HG02970 (cell line): ENCODE measurements around the gene SFTPB.

Source experiments
- ATAC-seq: cut with Tn5 transposase; IDR thresholded peaks from one replicate; pipeline ENCODE4 v1.9.1; 2021; ENCODE audit warnings: mild to moderate bottlenecking, moderate library complexity, moderate number of reproducible peaks; ENCODE audit not compliant: unreplicated experiment, low FRiP score

Gene SFTPB

DNA sequence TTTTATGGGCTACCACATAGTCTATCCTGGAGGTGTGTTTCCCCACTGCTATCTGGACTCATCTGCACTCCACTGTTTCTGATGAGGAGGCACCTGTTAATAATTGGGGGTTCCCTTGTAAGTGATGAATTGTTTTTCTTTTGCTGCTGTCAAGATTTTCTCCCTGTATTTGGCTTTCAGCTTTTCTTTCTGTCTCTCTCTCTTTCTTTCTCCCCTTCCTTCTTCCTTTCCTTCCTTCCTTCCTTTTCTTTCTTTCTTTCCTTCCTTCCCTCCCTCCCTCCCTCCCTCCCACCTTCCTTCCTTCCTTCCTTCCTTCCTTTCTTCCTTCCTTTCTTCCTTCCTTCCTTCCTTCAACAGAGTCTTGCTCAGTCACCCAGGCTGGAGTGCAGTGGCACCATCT is 35.3 kb upstream of the SFTPB start:
- no peak for ATAC-seq

DNA sequence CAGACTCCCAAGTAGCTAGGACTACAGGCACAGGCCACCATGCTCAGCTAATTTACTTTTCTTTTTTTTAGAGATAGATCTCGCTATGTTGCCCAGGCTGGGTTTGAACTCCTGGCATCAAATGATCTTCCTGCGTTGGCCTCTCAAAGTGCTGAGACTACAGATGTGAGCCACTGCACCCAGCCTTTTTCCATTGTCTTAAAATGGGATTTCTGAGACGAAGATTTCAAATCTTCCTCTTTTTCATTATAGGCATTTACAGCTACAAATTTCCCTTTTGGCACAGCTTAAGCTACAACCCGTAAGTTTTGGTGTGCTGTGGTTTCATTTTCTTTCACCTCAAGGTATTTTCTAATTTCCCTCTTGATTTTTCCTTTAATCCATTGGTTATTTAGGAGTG is 34.8 kb upstream of the SFTPB start:
- no peak for ATAC-seq

DNA sequence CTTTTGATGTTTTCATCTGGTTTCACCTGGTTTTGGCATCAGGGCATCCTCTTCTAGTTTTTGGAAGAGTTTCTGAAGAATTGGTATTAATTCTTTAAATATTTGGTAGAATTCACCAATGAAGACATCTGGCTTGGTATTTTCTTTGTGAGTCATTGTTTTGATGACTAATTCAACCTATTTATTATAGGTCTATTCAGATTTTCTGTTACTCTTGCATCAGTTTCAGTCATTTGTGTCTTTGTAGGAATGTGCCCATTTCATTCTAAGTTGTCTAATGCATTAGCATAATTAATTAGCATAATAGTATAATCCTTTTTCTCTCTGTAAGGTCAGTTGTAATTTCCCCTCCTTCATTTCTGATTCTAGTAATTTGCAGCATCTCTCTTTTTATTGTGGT is 34.2 kb upstream of the SFTPB start:
- no peak for ATAC-seq

DNA sequence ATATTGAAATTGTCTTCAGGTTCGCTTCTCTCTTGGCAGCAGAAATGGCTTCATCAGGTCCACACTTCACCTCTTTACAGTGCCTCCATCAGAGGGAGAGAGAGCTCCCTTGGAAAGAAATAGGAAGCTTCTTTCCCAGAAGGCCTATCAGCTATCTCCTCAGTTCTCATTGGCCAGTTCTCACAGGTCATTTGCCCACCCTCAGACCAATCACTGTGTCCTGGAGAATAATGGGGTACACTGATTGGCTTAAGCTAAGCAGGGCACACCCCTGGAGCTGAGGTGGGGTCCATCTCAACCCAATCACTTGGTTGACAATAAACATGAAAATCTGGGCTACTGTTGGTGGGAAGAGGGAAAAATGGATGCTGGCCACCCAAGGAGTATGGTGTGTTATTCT is 31.3 kb upstream of the SFTPB start:
- no peak for ATAC-seq

DNA sequence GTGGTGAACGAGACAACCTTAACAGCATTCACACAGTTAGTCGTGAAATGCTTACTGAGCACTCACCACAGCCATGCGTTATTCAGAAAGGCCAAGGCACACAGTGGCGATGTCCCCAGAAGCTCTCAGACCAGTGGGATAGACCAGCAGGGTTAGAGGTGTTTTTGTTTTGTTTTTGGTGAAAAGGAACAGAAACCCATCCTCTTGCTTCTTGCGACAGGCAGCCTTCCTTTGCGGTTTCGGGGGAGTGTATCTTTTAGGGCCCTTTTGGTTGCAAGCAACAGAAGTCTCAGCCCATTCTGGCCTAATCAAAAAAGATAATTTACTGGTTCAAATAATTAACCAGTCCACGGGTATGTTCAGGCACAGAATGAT is 30.9 kb upstream of the SFTPB start:
- no peak for ATAC-seq

DNA sequence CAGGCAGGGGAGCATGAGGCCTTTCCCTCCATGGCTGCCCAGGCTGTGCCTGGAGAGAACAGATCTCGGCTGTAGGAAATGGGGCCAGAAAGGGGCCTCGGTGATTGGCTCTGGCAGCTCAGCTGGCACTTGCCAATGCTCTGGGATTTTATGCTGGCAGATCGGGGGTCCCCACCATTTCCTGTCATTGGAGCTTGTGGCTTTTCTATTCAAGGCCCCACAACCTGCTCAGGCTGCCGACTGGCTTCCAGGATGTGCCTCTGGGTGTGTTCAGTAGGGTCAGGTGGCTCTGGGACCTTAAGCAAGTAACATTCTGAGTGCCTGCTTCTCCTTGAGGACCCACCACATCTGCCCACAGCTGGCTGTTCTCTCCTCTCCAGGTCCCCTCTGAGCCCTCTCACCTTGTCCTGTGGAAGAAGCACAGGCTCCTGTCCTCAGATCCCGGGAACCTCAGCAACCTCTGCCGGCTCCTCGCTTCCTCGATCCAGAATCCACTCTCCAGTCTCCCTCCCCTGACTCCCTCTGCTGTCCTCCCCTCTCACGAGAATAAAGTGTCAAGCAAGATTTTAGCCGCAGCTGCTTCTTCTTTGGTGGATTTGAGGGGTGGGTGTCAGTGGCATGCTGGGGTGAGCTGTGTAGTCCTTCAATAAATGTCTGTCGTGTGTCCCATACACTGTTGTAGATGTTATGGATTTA is 30.3 kb upstream of the SFTPB start:
- ATAC-seq = no peak

DNA sequence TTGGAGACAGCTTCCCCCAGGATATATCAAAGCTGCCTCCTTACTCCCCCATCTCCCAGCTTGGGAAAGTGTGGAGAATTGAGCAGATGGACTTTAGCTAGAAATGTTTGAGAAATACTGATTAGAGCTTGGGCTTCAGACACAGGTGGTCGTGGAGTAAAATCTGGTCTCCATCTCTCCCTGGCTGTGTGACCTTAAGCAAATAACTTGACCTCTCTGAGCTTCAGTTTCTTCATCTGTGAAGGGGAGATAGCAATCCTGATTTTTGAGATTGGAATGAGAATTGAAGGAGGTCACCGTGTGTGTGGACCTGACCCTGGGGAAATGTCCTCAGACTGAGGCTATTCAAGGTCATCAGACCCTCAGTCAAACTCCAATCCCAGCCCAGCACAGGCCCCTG is 29.7 kb upstream of the SFTPB start:
- no peak for ATAC-seq

DNA sequence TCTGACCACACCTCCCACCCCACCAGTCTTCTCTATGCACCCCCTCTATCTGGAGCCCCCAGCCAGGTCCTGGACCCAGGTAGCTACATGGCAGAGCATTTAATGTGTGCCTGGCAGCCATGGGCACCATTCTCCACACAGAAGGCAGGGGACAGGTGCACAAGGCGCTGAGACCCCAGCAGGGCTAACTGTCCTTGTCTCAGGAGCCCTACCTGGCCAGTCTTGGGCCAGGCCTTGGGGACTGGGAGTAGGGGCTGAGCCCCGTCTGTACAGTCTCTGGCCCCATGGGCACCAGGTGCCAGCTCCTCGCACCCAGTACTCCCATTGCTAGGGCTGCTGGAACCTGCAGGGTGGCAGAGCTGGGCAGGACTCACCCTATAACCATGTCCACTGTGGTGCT is 29.1 kb upstream of the SFTPB start:
- no peak for ATAC-seq

DNA sequence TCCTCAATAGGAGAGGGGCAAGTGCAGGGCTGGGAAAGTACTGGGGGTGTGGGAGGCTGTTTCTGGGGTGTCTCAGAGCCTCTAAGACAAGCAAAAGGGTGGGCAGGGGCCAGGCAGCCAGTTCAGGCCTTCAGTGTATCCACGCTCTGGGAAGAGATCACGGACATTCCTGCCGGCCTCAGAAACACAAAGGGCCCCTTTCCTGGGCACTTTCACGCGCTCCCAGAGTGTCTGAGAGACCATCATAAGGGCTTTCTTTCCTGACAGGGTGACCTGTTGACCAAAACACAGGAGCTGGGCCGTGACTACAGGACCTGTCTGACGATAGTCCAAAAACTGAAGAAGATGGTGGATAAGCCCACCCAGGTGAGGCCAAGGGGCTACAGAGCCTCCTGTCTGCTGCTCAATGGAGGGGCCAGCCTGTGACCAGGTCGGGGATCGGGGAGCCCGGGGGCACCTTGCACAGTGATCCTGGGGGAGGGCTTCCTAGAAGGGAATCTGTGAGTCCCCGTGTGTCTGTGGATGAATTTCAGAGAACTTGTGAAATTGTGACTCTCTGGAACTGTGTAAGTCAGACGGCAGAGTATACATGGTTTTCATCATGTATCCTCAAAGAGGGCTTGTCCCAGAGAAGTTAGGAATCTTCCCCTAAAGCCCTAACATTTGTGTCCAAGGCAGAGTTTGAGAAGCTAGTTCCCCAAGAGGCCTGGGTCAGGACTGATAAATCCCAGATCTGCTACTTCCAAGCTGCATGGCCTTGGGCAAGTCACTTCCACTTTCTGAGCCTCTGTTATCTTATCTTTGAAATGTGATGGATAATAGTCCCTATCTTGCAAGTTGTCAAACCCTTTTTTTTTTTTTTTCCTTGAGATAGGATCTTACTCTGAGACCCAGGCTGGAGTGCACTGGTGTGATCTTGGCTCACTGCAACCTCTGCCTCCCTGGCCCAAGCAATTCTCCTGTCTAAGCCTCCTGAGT is 28.0 kb upstream of the SFTPB start:
- ATAC-seq = no peak

DNA sequence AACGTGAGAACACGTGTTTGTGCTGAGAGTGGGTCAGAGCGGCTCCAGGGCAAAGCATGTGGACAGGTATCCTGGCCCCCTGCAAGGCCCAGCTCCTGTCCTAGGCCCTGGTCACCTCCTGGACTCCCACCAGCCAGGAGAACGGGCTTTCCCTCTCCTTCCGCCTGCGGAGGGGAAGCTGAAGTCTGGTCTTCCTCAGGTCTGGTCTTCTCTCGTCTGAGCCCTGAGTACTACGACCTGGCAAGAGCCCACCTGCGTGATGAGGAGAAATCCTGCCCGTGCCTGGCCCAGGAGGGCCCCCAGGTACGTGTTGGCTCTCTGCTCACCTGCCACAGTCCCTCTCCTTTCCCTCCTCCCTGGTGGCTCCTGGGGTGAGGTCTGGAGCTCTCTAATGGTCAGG is 27.1 kb upstream of the SFTPB start:
- no peak for ATAC-seq

DNA sequence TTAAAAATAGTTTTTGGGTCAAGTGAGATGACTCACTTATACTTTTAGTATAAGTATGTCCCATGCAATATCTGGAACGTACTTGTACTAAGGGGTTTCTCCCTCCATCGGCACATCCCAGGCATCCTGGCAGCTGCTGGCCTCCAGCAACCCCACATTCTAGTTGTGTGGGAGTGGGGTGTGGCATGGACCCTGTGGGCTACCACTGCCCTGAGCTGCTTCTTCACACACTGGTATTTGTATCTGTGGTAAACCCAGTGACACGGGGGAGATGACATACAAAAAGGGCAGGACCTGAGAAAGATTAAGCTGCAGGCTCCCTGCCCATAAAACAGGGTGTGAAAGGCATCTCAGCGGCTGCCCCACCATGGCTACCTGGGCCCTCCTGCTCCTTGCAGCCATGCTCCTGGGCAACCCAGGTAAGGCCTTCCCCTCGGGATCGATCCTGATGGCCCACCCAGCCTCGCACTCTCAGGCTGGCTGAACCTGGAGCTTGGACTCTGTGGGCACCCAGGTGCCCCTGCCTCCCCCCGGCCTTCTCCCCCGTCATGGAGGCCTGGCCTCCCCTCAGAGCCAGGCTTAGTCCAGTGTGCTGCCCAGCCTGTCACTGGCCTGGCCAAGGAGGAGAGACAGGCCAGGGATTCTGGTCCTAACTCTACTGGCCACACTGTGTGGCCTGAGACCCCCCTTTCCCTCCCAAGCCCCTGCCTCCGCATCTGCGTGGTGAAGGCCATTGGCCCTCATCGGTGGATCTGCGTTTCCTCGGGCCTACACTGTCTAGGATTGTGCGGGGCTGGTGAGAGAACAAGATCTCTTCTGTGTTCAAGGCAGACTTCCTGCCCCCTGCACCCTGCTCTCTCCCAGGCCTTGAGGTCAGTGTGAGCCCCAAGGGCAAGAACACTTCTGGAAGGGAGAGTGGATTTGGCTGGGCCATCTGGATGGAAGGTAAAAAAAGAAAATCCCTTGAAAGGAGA is 26.3 kb upstream of the SFTPB start, which contains the start of gene GNLY:
Gene GNLY (plus strand): TSS at position 307 of the 974 bp plus-strand sequence. CDS start 61 bp downstream, at position 368.
- ATAC-seq = no peak

DNA sequence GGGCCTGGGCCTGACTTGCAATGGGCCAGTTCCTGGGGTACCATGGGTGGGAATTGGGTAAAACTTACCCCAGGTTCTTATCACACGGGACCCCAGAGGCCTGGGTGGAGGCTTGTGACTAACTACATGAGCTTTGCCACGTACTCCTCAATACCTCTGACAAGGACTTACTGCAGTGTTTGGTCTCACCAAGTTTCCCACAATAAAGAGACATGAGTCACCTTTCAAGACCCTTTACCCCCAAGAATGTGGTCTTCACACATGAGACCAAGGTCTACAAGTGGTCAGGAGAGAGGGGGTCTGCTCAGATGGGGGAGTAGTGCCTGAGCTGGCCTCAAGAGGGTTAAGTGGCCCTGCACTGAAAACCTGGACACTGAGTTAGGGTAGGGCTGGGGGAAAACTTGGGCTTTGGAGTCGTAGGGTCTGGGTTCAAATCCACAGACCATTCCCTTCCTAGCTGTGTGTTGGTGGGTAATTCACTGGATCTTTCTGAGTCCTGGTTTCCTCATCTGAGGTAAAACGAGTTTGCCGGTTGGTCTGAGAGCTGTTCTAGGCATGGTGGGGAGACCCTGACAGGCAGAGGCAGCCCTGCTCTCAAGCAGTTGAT is 24.1 kb upstream of the SFTPB start:
- no peak for ATAC-seq

DNA sequence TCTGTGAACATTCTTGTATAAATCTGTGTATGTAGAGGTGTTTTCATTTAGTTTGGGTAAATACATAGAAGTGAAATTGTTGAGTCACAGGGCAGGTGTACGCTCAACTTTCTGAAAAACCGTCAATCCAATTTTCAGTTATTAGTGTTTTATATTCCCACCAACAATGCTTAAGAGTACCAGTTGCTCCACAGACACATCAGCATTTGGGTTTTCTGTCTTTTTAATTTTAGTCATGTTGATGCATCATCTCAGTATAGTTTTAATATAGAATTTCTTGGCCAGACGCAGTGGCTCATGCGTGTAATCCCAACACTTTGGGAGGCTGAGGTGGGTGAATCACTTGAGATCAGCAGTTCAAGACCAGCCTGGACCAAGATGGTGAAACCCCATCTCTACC is 22.9 kb upstream of the SFTPB start:
- no peak for ATAC-seq

DNA sequence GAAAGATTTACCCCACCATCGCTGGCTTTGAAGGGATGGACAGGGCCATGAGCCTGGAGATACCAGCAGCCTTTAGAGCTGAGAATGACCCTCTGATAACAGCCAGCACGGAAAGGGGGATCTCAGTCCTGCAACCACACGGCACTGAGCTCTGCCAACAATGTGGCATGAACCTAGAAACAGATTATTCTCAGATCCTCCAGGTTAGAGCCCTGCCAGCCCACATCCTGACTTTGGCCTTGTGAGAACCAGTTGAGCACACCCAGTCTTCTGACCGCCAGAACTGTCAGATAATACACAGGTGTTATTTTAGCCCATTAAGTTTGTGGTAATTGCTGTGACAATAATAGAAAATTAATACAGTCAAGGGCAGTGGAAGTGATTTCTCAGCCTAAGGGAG is 16.8 kb upstream of the SFTPB start:
- no peak for ATAC-seq

DNA sequence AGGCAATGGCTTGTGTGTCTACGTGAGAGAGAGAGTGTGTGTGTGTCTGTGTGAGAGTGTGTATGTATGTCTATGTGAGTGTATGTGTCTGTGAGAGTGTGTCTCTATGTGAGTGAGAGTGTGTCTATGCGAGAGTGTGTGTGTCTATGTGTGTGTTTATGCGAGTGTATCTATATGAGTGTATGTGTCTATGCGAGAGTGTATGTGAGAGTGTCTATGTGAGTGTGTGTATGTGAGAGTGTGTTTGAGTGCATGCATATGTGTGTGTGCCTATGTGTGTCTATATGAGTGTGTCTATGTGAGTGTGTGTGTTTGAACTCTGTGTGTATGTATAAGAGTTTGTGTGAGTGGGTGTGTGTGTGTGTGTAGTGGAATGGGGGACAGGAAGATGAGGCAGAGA is 16.4 kb upstream of the SFTPB start:
- ATAC-seq = no peak

DNA sequence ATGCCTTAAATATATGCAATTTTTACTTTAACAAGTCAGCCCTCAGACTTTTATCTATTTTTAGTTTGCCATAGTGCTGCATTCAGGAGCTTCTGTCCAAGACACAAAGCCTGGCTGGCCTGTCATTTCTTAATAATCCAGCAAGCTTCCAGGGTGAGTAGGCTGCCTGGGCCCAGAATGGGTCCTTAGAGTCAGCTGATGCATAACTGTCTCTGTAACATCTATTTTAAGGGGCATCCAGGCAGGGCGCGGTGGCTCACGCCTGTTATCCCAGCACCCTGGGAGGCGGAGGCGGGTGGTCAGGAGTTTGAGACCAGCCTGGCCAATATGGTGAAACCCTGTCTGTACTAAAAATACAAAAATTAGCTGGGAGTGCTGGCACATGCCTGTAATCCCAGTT is 14.4 kb upstream of the SFTPB start:
- ATAC-seq = no peak

DNA sequence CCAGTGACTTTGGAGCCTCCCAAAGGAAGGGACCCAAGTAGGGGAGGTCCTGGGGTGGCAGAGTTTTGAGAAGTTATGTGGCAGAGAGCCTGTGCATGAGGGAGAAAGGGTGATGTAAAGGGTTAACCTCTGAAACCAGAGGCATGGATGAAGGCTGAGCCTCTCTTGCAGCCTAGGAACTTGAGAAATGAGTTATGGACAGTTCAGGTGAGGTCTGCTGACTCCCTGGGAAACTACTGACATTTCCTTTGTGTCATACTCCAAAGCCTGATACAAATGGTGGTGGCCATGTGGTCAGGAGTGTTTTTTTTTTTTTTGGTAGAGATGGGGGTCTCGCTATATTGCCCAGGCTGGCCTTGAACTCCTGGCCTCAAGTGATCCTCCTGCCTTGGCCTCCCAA is 13.8 kb upstream of the SFTPB start:
- no peak for ATAC-seq

DNA sequence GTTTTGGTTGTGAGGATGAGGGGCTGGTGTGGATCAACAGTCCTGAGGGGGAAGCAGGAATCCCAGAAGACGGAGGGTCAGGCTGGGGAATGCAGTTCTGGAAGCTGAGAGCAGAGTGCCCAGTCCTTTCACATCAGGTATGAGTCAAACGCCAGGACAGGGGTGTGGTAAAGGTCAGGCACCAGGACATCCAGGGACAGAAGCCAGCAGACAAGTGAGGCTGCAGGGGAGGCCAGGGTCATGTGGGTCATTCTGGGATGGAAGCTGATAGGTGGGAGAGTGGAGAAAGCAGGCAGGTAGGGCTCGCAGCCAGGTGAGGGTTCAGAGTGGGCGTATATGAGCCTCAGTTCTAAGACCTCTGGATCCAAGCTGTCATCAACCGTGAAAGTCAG is 13.4 kb upstream of the SFTPB start:
- no peak for ATAC-seq

DNA sequence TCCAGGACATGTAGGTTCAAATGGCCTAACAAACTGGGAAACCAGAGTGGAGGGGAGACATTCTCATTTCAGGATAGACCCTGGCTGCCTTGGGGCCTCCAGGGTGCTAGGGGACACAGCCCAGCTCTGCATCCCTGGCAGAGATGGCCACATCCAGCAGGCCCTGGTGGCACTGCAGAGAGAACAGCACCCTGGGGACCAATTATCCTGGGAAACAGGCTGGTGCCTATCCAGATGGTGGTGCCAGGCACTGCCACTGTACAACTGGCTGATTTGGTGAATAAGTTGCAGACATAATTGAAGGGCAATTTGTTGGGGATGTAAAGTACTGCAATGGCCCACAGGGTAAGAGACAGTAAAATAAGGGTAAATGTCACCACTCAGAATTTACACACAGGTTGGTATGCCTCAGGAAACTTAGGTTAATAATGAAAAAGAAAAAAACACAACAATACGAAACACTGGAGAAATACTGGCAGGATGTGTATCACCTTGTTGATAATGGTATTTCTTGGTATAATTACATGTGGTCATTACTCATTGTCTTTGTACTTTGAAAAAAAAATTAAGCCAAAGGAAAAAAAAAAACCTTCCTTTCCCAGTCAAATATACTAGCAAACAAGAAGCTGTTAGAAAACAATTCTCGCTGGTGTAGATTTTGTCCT is 12.8 kb upstream of the SFTPB start:
- ATAC-seq = no peak
